Measurements from ENCODE around the gene KLHDC10.
"Not testable (repeated sequence)": the region's sequence is repeated elsewhere in the genome, so short reads cannot be mapped to it uniquely, and the experiment has no call there.

The KLHDC10 gene

GRCh38 chr7:130069978-130070860 lies at the start of gene KLHDC10:
TSS of gene KLHDC10 (plus strand) at chr7:130070534. CDS start at chr7:130070644, 110 bp downstream.
- peak; percentile 99 for DNase-seq

- peak; percentile 72 for DNase-seq
Measured at GRCh38 chr7:130021105-130021834, 49.1 kb upstream of the KLHDC10 start.

- DNase-seq: no peak
Measured at GRCh38 chr7:130022115-130022514, 48.2 kb upstream of the KLHDC10 start.

GRCh38 chr7:130022623-130023175 lies 47.6 kb upstream of the KLHDC10 start:
- DNase-seq: no peak

GRCh38 chr7:130024390-130024789 lies 45.9 kb upstream of the KLHDC10 start:
- no peak for DNase-seq

GRCh38 chr7:130032698-130033097 lies 37.6 kb upstream of the KLHDC10 start:
- DNase-seq: no peak

- no peak for DNase-seq
Measured at GRCh38 chr7:130037703-130038102, 32.6 kb upstream of the KLHDC10 start.

- no peak for DNase-seq
Measured at GRCh38 chr7:130040576-130040975, 29.8 kb upstream of the KLHDC10 start.

- no peak for DNase-seq
Measured at GRCh38 chr7:130047831-130048230, 22.5 kb upstream of the KLHDC10 start.

- no peak for DNase-seq
Measured at GRCh38 chr7:130048906-130049305, 21.4 kb upstream of the KLHDC10 start.

- not testable (repeated sequence) for DNase-seq
Measured at GRCh38 chr7:130052250-130052649, 18.1 kb upstream of the KLHDC10 start.

- not testable (repeated sequence) for DNase-seq
Measured at GRCh38 chr7:130055198-130055597, 15.1 kb upstream of the KLHDC10 start.

GRCh38 chr7:130062246-130062645 lies 8.1 kb upstream of the KLHDC10 start:
- DNase-seq: no peak

GRCh38 chr7:130063036-130063435 lies 7.3 kb upstream of the KLHDC10 start:
- peak; percentile 56 for DNase-seq

- DNase-seq: not testable (repeated sequence)
Measured at GRCh38 chr7:130064580-130064926, 5.8 kb upstream of the KLHDC10 start.

GRCh38 chr7:130065500-130066152 lies 4.7 kb upstream of the KLHDC10 start:
- no peak for DNase-seq

- DNase-seq: no peak
Measured at GRCh38 chr7:130069179-130069977, 956 bp upstream of the KLHDC10 start.

- DNase-seq: no peak
Measured at GRCh38 chr7:130070861-130071622, 708 bp downstream of the KLHDC10 start.

GRCh38 chr7:130071701-130072622 lies 1.6 kb downstream of the KLHDC10 start:
- DNase-seq: peak; percentile 85

GRCh38 chr7:130079846-130080394 lies 9.6 kb downstream of the KLHDC10 start:
- no peak for DNase-seq

Measured in femur (tissue), 1 donor.